Activated CD8-positive, alpha-beta T cell treated with anti-CD3 and anti-CD28 coated beads for 36 hours (primary cell): Measurements from ENCODE around the gene ANKDD1A. TPM values are rescaled to one million over a fixed set of nuclear protein-coding genes. Genes with fewer than 3 reads are reported as not detected.

ENCODE experiments used
- ATAC-seq: fragments of 200-7000 bp; cut with Tn5 transposase; one replicate; pipeline ENCODE4 v1.10.0; 2021; ENCODE audit warnings: mild to moderate bottlenecking, moderate library complexity
- CTCF ChIA-PET: fragments of 350-600 bp; sonication (Branson Sonifier 250); formaldehyde crosslinking; loops from one replicate; lab custom pipeline; 2021; ENCODE audit warnings: antibody characterized with exemption; lab: Charles Lee
- POLR2A ChIA-PET: fragments of 350-600 bp; sonication (Branson Sonifier 250); formaldehyde crosslinking; loops from one replicate; lab custom pipeline; 2021; ENCODE audit warnings: antibody characterized with exemption; lab: Charles Lee
- DNase-seq: peaks from one replicate; pipeline ENCODE4 v3.0.0-alpha.2; 2020
- H3K27ac Mint-ChIP-seq: one replicate; pipeline ENCODE4 v1.8.0; 2021; ENCODE audit warnings: mild to moderate bottlenecking, mixed read lengths
- H3K27me3 Mint-ChIP-seq: one replicate; pipeline ENCODE4 v1.8.0; 2021; ENCODE audit warnings: mixed read lengths
- H3K36me3 Mint-ChIP-seq: one replicate; pipeline ENCODE4 v1.8.0; 2021; ENCODE audit warnings: low read depth, mixed read lengths
- H3K4me1 Mint-ChIP-seq: one replicate; pipeline ENCODE4 v1.8.0; 2021; ENCODE audit warnings: low read depth, mixed read lengths
- H3K4me3 Mint-ChIP-seq: one replicate; pipeline ENCODE4 v1.8.0; 2021; ENCODE audit warnings: mild to moderate bottlenecking, moderate library complexity, mixed read lengths
- H3K9me3 Mint-ChIP-seq: one replicate; pipeline ENCODE4 v1.8.0; 2021; ENCODE audit warnings: mixed read lengths
- intact Hi-C: fragments of 100-400 bp; cut with micrococcal nuclease; formaldehyde crosslinking; loops from one replicate; pipeline ENCODE4 v1.10.0; 2022
- total RNA-seq, 2 experiments: library from RNA; stranded (reverse); gene quantifications; one replicate each; pipeline ENCODE4 v1.2.3, GENCODE V29; 2021
- TF ChIP-seq, protein P1 (sequence below): fragments of 200-600 bp; IDR thresholded peaks from one replicate; pipeline ENCODE4 v1.8.0; 2022; ENCODE audit warnings: antibody characterized with exemption, mild to moderate bottlenecking

ANKDD1A gene
- total RNA-seq, 2 experiments from 2014 or later, result 3.4 to 4.3 TPM

DNA sequence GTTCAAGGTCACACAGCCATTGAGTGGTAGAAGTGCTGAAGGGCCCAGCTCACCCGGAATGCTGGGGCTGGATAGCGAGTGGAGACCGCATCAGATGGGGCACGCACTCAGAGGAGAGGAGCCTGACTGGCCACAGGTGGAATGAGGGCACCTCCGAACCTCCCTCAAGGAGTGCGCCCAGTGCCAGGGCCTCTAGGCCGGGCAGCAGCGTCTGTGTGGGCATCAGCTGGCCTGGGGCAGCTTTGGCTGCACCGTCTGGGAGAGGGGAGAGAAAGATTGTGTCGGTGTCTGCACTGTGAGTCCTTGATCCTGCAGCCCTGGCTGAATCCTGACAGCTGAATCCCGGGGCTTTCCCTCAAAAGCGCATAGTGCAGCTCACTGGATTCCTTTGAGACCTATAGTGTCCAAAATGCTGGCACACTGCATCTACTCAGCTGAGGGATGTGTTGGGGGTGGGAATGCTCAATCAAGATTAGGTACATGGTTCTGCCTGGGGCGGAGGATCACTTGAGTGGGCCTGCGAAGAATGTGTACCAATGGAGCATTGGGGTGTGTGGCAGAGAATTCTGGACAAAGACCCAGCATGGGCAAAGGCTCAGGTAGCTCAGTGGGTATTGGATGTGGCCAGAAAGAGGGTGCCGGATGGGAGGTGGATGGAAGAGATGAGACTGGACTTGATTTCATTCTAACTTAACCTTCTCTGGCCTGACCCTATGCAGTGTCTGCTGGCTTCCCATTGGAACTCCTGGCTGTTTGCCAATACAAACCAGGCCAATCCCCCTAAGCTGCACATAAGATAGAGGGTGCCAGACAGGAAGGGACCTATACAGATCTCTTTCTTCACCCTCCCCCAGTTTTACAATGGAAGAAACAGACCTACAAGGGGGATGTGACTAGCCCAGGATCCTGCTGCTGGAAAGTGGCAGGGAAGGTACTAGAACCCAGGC, 950 bp downstream of the ANKDD1A start:
- Mint-ChIP-seq H3K4me1 (peaks cover 4% of the 10 kb centered on the region), H3K27ac (no peak overlapping the region), H3K36me3 (no peaks in the 10 kb centered on the region), H3K4me3 (peak overlapping the region; percentile 31), H3K9me3 (no peaks in the 10 kb centered on the region), H3K27me3 (peaks cover 12% of the 10 kb centered on the region)
- TF ChIP-seq, protein P1, sequence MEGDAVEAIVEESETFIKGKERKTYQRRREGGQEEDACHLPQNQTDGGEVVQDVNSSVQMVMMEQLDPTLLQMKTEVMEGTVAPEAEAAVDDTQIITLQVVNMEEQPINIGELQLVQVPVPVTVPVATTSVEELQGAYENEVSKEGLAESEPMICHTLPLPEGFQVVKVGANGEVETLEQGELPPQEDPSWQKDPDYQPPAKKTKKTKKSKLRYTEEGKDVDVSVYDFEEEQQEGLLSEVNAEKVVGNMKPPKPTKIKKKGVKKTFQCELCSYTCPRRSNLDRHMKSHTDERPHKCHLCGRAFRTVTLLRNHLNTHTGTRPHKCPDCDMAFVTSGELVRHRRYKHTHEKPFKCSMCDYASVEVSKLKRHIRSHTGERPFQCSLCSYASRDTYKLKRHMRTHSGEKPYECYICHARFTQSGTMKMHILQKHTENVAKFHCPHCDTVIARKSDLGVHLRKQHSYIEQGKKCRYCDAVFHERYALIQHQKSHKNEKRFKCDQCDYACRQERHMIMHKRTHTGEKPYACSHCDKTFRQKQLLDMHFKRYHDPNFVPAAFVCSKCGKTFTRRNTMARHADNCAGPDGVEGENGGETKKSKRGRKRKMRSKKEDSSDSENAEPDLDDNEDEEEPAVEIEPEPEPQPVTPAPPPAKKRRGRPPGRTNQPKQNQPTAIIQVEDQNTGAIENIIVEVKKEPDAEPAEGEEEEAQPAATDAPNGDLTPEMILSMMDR, result no peak
- ATAC-seq (no peak), DNase-seq (no peak)
- intact Hi-C loops, result no loop called here
- CTCF ChIA-PET, result interaction anchor here (0.8 to 1.8 kb wide), 10 partner anchors 7 to 227 kb away, joined by 3 to 6 read pairs (median 4); no protein-coding TSS in a partner anchor
- POLR2A ChIA-PET, result interaction anchor here (0.5 to 1.1 kb wide), 2 partner anchors 18 to 102 kb away, joined by 3 to 4 read pairs; no protein-coding TSS in a partner anchor

DNA sequence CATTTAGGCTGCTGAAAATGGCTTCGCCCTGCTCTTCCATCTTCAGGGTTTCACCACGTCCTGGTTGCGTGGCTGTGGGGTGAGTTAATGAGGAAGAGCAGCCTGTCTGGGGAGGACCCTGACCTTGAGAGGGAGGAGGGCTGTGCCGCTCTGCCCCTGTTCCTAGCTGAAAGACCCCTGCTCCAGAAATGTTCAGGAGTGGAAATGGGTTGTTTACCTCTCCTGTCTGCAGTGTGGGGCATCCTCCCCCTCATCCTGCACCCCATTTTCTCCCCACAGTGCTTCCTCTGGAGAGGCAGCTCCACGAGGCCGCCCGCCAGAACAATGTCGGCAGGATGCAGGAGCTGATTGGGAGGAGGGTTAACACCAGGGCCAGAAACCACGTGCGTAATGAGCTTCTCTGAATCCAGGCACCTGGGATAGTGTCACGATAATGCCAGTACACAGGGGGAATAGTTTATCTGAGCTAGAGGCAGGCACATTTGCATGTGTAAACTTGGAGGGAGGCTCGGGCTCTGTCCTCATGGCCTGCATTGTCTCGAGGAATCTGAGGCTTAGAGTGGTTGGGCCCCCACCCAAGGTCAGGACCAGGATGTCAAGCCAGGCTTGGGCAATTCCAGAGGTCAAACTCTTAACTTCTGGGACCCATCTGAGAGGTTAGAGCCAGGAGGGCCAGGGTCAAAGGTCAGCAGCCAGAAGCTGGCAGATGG, 4.0 kb downstream of the ANKDD1A start:
- DNase-seq (no peak), ATAC-seq (no peak)
- no peak overlapping the region for H3K27ac Mint-ChIP-seq
- intact Hi-C loops, result no loop called here
- ChIA-PET POLR2A (interaction anchor here (1.3 kb wide), 1 partner anchor 21 kb away, joined by 5 read pairs; no protein-coding TSS in a partner anchor), CTCF (interaction anchor here (1.0 to 1.6 kb wide), 2 partner anchors 9 to 21 kb away, joined by 3 to 5 read pairs; no protein-coding TSS in a partner anchor)
- peaks cover 11% of the 10 kb centered on the region for H3K27me3 Mint-ChIP-seq
- H3K4me1 Mint-ChIP-seq, result peaks cover 4% of the 10 kb centered on the region
- no peaks in the 10 kb centered on the region for H3K9me3 Mint-ChIP-seq
- no peaks in the 10 kb centered on the region for H3K36me3 Mint-ChIP-seq
- TF ChIP-seq, protein P1, result no peak
- H3K4me3 Mint-ChIP-seq, result no peak overlapping the region

DNA sequence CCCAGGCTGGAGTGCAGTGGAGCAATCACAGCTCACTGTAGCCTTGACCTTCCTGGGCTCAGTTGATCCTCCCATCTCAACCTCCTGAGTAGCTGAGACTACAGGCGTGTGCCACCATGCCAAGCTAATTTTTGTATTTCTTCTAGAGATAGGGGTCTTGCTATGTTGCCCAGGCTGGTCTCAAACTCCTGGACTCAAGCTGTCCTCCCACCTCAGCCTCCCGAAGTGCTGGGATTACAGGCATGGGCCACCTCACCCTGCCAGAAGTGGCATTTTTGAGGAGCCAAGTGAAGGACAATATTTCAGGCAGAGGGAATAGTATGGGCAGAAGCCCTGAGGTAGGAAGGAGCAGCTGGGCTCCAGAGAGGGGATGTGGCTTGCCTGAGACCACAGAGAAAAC, 4.7 kb downstream of the ANKDD1A start:
- CTCF ChIA-PET, result interaction anchor here (1.2 to 1.6 kb wide), 2 partner anchors 10 to 107 kb away, joined by 4 to 5 read pairs; no protein-coding TSS in a partner anchor
- intact Hi-C loops, result no loop called here
- H3K27me3 Mint-ChIP-seq, result peaks cover 5% of the 10 kb centered on the region
- TF ChIP-seq, protein P1, result no peak
- no peak overlapping the region for H3K27ac Mint-ChIP-seq
- POLR2A ChIA-PET, result interaction anchor here (1.3 kb wide), 1 partner anchor 22 kb away, joined by 5 read pairs; no protein-coding TSS in a partner anchor
- H3K4me3 Mint-ChIP-seq, result no peak overlapping the region
- H3K9me3 Mint-ChIP-seq, result no peaks in the 10 kb centered on the region
- no peak for DNase-seq
- no peaks in the 10 kb centered on the region for H3K36me3 Mint-ChIP-seq
- no peak for ATAC-seq
- H3K4me1 Mint-ChIP-seq, result peaks cover under 1% of the 10 kb centered on the region

DNA sequence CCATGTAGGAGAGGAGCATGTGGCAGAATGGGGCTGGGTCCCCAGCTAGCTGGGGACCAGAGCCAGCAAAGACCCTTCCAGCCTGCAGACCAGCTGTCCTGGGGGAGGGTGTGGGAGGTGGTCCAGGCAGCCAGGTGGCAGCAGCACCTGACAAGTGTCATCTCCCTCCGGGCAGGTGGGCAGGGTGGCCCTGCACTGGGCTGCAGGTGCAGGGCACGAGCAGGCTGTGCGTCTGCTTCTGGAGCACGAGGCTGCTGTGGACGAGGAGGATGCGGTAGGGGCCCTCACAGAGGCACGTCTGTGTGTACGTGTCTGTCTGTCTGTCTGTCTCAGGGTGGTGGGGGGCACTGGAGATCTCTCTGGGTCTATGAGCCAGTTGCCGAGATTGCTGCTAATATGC, 5.5 kb downstream of the ANKDD1A start:
- no peaks in the 10 kb centered on the region for H3K9me3 Mint-ChIP-seq
- H3K27ac Mint-ChIP-seq, result no peak overlapping the region
- H3K27me3 Mint-ChIP-seq, result peaks cover 2% of the 10 kb centered on the region
- ChIA-PET POLR2A (no interaction called here), CTCF (interaction anchor here (1.2 kb wide), 1 partner anchor 108 kb away, joined by 4 read pairs; no protein-coding TSS in a partner anchor)
- TF ChIP-seq, protein P1, result no peak
- no peak overlapping the region for H3K4me3 Mint-ChIP-seq
- H3K36me3 Mint-ChIP-seq, result no peaks in the 10 kb centered on the region
- no peaks in the 10 kb centered on the region for H3K4me1 Mint-ChIP-seq
- intact Hi-C loops, result no loop called here
- ATAC-seq, result no peak
- DNase-seq, result no peak
